Natural killer cell treated with Interleukin-12 subunit alpha and Interleukin-12 subunit beta and Interleukin-15 and Interleukin-18, amount 100 ng/mL, for 72 hours (primary cell): ENCODE results near the gene KMT2B. TPM values are rescaled to one million over a fixed set of nuclear protein-coding genes. Genes with fewer than 3 reads are reported as not detected.

Source experiments
- ATAC-seq, 2 donors: fragments of 150-1000 bp; cut with Tn5 transposase in 1 of 2; sonication (Bioruptor Pico), chemical (Tn5 transposase) in 1 of 2; 2 replicates each; pipeline ENCODE4 v1.10.0; 2021
- DNase-seq: peaks from one replicate; pipeline ENCODE4 v3.0.0; 2022; ENCODE audit warnings: low spot score
- H3K27ac Mint-ChIP-seq, 2 donors: 1 replicate in 1 of 2; 2 replicates in 1 of 2; pipeline ENCODE4 v1.8.0; 2022; ENCODE audit warnings: mixed read lengths in 2 of 2, mild to moderate bottlenecking in 1 of 2, moderate library complexity in 1 of 2
- H3K27me3 Mint-ChIP-seq, 2 donors: 1 replicate in 1 of 2; 2 replicates in 1 of 2; pipeline ENCODE4 v1.8.0; 2022; ENCODE audit warnings: mixed read lengths in 2 of 2
- H3K36me3 Mint-ChIP-seq: one replicate; pipeline ENCODE4 v1.8.0; 2022; ENCODE audit warnings: mixed read lengths
- H3K4me1 Mint-ChIP-seq, 2 donors: 1 replicate in 1 of 2; 2 replicates in 1 of 2; pipeline ENCODE4 v1.8.0; 2022; ENCODE audit warnings: low read depth in 2 of 2, mixed read lengths in 2 of 2, mild to moderate bottlenecking in 1 of 2
- H3K4me3 Mint-ChIP-seq: one replicate; pipeline ENCODE4 v1.8.0; 2022; ENCODE audit warnings: mixed read lengths
- H3K9me3 Mint-ChIP-seq: 2 replicates; pipeline ENCODE4 v1.8.0; 2022; ENCODE audit warnings: mixed read lengths
- total RNA-seq, 2 donors: library from RNA; stranded (reverse); gene quantifications; one replicate each; pipeline ENCODE4 v1.2.3, GENCODE V29; 2022

The KMT2B gene
- total RNA-seq, 2 donors from 2014 or later, result 80.1 to 137 TPM

DNA sequence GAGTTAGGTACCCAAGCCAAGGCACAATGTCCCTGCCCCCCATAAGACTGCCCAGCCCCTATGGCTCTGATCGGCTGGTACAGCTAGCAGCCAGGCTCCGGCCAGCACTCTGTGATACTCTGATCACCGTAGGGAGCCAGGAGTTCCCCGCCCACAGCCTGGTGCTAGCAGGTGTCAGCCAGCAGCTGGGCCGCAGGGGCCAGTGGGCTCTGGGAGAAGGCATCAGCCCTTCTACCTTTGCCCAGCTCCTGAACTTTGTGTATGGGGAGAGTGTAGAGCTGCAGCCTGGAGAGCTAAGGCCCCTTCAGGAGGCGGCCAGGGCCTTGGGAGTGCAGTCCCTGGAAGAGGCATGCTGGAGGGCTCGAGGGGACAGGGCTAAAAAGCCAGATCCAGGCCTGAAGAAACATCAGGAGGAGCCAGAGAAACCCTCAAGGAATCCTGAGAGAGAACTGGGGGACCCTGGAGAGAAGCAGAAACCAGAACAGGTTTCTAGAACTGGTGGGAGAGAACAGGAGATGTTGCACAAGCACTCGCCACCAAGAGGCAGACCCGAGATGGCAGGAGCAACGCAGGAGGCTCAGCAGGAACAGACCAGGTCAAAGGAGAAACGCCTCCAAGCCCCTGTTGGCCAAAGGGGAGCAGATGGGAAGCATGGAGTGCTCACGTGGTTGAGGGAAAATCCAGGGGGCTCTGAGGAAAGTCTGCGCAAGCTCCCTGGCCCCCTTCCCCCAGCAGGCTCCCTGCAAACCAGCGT is 3.0 kb upstream of the KMT2B start:
- Mint-ChIP-seq H3K9me3 (no peaks in the 10 kb centered on the region), H3K36me3 (peaks cover 26% of the 10 kb centered on the region), H3K4me3 (peak overlapping the region; percentile 98), H3K27me3 (no peaks in the 10 kb centered on the region), H3K4me1 (peaks cover 54 to 56% of the 10 kb centered on the region in 2 donors), H3K27ac (peak overlapping the region; percentile 96 to 99)
- no peak for DNase-seq
- ATAC-seq, result no peak

GRCh38 chr19:35715355-35715809 is 2.4 kb upstream of the KMT2B start:
- peak overlapping the region; percentile 96 to 99 for H3K27ac Mint-ChIP-seq
- peaks cover 30% of the 10 kb centered on the region for H3K36me3 Mint-ChIP-seq
- peak overlapping the region; percentile 98 for H3K4me3 Mint-ChIP-seq
- no peaks in the 10 kb centered on the region for H3K27me3 Mint-ChIP-seq
- ATAC-seq (no peak), DNase-seq (no peak)
- peaks cover 59 to 60% of the 10 kb centered on the region in 2 donors for H3K4me1 Mint-ChIP-seq
- H3K9me3 Mint-ChIP-seq, result no peaks in the 10 kb centered on the region

- Mint-ChIP-seq H3K4me1 (peaks cover 53 to 54% of the 10 kb centered on the region in 2 donors), H3K4me3 (peak overlapping the region; percentile 98), H3K27me3 (no peaks in the 10 kb centered on the region), H3K36me3 (peaks cover 31% of the 10 kb centered on the region), H3K9me3 (no peaks in the 10 kb centered on the region), H3K27ac (peak overlapping the region; percentile 96 to 99)
- ATAC-seq (no peak), DNase-seq (no peak)
Observed at GRCh38 chr19:35715981-35716800, 1.6 kb upstream of the KMT2B start.

- H3K4me1 Mint-ChIP-seq, result peaks cover 52 to 53% of the 10 kb centered on the region in 2 donors
- H3K4me3 Mint-ChIP-seq, result peak overlapping the region; percentile 98
- no peaks in the 10 kb centered on the region for H3K9me3 Mint-ChIP-seq
- H3K27me3 Mint-ChIP-seq, result no peaks in the 10 kb centered on the region
- peak; percentile 80 to 89 for ATAC-seq
- peak; percentile 93 for DNase-seq
- peaks cover 31% of the 10 kb centered on the region for H3K36me3 Mint-ChIP-seq
- peak overlapping the region; percentile 96 to 99 for H3K27ac Mint-ChIP-seq
Observed at GRCh38 chr19:35716801-35717664, 770 bp upstream of the KMT2B start.

DNA sequence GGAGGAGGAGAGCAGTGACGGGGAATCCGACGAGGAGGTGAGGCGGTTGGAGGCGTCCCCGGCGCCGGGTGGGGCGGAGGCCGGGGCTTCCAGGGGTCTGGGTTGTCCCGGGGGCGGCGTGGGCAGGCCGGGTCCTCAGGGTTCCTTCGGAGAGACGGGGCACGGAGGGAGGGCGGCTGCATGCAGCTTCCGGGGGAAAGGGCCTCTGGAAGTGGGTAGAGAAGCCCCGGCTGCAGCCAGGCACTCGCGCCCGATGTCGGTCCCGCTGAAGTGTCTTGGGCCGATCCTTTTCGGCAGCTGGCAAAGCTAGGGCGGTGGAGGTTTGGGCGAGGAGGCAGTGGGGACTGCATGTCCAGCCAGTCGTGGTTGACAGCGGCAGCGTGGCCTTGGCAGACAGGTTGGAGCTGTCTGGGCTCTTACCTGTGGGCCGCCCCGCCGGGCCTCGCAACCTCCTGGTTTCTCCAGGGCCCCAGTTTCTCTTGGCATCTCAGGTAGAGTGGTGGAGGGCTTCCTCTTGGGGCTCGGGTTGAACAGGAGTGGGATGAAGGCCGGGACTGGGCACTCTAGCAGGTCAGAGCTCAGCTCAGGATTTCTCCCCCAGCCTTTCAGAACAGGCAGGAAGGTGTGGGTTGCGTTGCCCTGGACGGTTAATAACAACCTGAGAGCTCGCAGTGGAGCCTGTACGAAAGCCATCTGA is 690 bp downstream of the KMT2B start:
- no peaks in the 10 kb centered on the region for H3K27me3 Mint-ChIP-seq
- ATAC-seq (peak in 1 of 2 donors; percentile 11), DNase-seq (peak; percentile 72)
- H3K27ac Mint-ChIP-seq, result peak overlapping the region; percentile 80 to 86
- H3K4me1 Mint-ChIP-seq, result peaks cover 40 to 51% of the 10 kb centered on the region in 2 donors
- no peaks in the 10 kb centered on the region for H3K9me3 Mint-ChIP-seq
- H3K36me3 Mint-ChIP-seq, result peaks cover 34% of the 10 kb centered on the region
- H3K4me3 Mint-ChIP-seq, result peak overlapping the region; percentile 87

- DNase-seq, result no peak
- peaks cover 27% of the 10 kb centered on the region for H3K36me3 Mint-ChIP-seq
- peak overlapping the region; percentile 80 to 86 for H3K27ac Mint-ChIP-seq
- H3K9me3 Mint-ChIP-seq, result no peaks in the 10 kb centered on the region
- no peaks in the 10 kb centered on the region for H3K27me3 Mint-ChIP-seq
- H3K4me1 Mint-ChIP-seq, result peaks cover 29 to 45% of the 10 kb centered on the region in 2 donors
- H3K4me3 Mint-ChIP-seq, result peak overlapping the region; percentile 87
- no peak for ATAC-seq
Observed at GRCh38 chr19:35719402-35720162, 1.8 kb downstream of the KMT2B start.

GRCh38 chr19:35720163-35720524 is 2.3 kb downstream of the KMT2B start:
- H3K9me3 Mint-ChIP-seq, result no peaks in the 10 kb centered on the region
- ATAC-seq (no peak), DNase-seq (no peak)
- H3K27me3 Mint-ChIP-seq, result no peaks in the 10 kb centered on the region
- H3K4me1 Mint-ChIP-seq, result peaks cover 24 to 40% of the 10 kb centered on the region in 2 donors
- peaks cover 22% of the 10 kb centered on the region for H3K36me3 Mint-ChIP-seq
- peak overlapping the region; percentile 53 to 80 for H3K27ac Mint-ChIP-seq
- peak overlapping the region; percentile 69 for H3K4me3 Mint-ChIP-seq

- peaks cover 23 to 40% of the 10 kb centered on the region in 2 donors for H3K4me1 Mint-ChIP-seq
- H3K27ac Mint-ChIP-seq, result peak overlapping the region; percentile 54 to 80
- H3K9me3 Mint-ChIP-seq, result no peaks in the 10 kb centered on the region
- peaks cover 22% of the 10 kb centered on the region for H3K36me3 Mint-ChIP-seq
- DNase-seq (no peak), ATAC-seq (no peak)
- no peak overlapping the region for H3K4me3 Mint-ChIP-seq
- H3K27me3 Mint-ChIP-seq, result no peaks in the 10 kb centered on the region
Observed at GRCh38 chr19:35720648-35721047, 2.8 kb downstream of the KMT2B start.

GRCh38 chr19:35721374-35721773 is 3.6 kb downstream of the KMT2B start:
- H3K4me1 Mint-ChIP-seq, result peaks cover 20 to 41% of the 10 kb centered on the region in 2 donors
- H3K4me3 Mint-ChIP-seq, result no peak overlapping the region
- no peak for ATAC-seq

DNA sequence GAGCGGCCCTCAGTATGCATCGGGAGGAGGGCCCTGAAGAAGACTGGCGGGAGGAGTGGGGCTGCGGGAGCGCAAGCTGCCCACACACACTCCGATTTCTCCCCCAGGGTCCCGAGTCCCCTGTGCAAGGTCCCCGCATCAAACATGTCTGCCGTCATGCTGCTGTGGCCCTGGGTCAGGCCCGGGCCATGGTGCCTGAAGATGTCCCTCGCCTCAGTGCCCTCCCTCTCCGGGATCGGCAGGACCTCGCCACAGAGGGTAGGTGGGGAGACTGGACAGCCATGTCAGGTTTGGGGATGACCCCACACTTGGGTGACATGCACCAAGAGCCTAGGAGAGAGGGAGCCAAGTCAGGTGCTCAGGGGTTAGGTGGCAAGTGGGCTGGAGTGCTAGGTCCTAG is 4.7 kb downstream of the KMT2B start:
- Mint-ChIP-seq H3K4me1 (peaks cover 15 to 35% of the 10 kb centered on the region in 2 donors), H3K27me3 (no peaks in the 10 kb centered on the region), H3K4me3 (no peak overlapping the region), H3K9me3 (no peaks in the 10 kb centered on the region), H3K27ac (peak overlapping the region in 1 of 2 donors; percentile 50), H3K36me3 (peaks cover 19% of the 10 kb centered on the region)
- no peak for DNase-seq
- no peak for ATAC-seq

More at GRCh38 chr19:35721374-35721773, 3.6 kb downstream of the KMT2B start:
- no peaks in the 10 kb centered on the region for H3K27me3 Mint-ChIP-seq
- no peaks in the 10 kb centered on the region for H3K9me3 Mint-ChIP-seq
- H3K27ac Mint-ChIP-seq, result peak overlapping the region in 1 of 2 donors; percentile 54
- no peak for DNase-seq
- peaks cover 24% of the 10 kb centered on the region for H3K36me3 Mint-ChIP-seq

GRCh38 chr19:35722897-35723296 is 5.1 kb downstream of the KMT2B start:
- H3K4me3 Mint-ChIP-seq, result no peak overlapping the region
- H3K36me3 Mint-ChIP-seq, result peaks cover 19% of the 10 kb centered on the region
- H3K27ac Mint-ChIP-seq, result no peak overlapping the region
- DNase-seq (no peak), ATAC-seq (no peak)
- peaks cover 15 to 35% of the 10 kb centered on the region in 2 donors for H3K4me1 Mint-ChIP-seq
- H3K27me3 Mint-ChIP-seq, result no peaks in the 10 kb centered on the region
- no peaks in the 10 kb centered on the region for H3K9me3 Mint-ChIP-seq

- Mint-ChIP-seq H3K27me3 (no peaks in the 10 kb centered on the region), H3K36me3 (peaks cover 19% of the 10 kb centered on the region), H3K27ac (peak overlapping the region in 1 of 2 donors; percentile 68), H3K4me3 (no peak overlapping the region), H3K4me1 (peaks cover 15 to 43% of the 10 kb centered on the region in 2 donors), H3K9me3 (no peaks in the 10 kb centered on the region)
- no peak for DNase-seq
- no peak for ATAC-seq
Observed at GRCh38 chr19:35723671-35724070, 5.9 kb downstream of the KMT2B start.
